SK-N-SH (cell line): ENCODE data around the gene MICALL1. TPM values are rescaled to one million over a fixed set of nuclear protein-coding genes. Genes with fewer than 3 reads are reported as not detected.

ENCODE experiments used
- CTCF ChIA-PET: fragments of 300-600, 350-600 bp; formaldehyde crosslinking; extraction: SDS; loops from one replicate; lab custom pipeline; 2021; lab: Yijun Ruan, JAX
- POLR2A ChIA-PET: fragments of 350-600 bp; sonication (Branson Sonifier 250); formaldehyde crosslinking; extraction: SDS; loops from one replicate; lab custom pipeline; 2020; ENCODE audit warnings: antibody characterized with exemption, inconsistent platforms; lab: Yijun Ruan, JAX
- DNase-seq: peaks from one replicate; pipeline ENCODE4 v3.0.0; 2012
- H2AFZ ChIP-seq: fragments of 200-600 bp; sonication (generic); 2 replicates; pipeline ENCODE4 v1.8.1; 2016; ENCODE audit warnings: antibody characterized with exemption, mild to moderate bottlenecking, low read depth
- H3F3A ChIP-seq: fragments of 200-600 bp; sonication (generic); replicated peaks from 2 replicates; pipeline ENCODE3; 2016; ENCODE audit warnings: antibody characterized with exemption, mild to moderate bottlenecking; ENCODE audit not compliant: insufficient read depth
- H3K27ac ChIP-seq, 2 experiments: fragments of 200-500 bp in 1 of 2; fragments of 200-600 bp in 1 of 2; sonication (Bioruptor generic) in 1 of 2; sonication (generic), shearing (Covaris generic) in 1 of 2; 2 replicates each; pipeline versions ENCODE4 v1.5.1 to v1.6.1; 2014 to 2016; ENCODE audit warnings: low read depth in 2 of 2, inconsistent platforms in 1 of 2, low read length in 1 of 2, mild to moderate bottlenecking in 1 of 2, mixed read lengths in 1 of 2
- H3K27me3 ChIP-seq: fragments of 200-600 bp; sonication (generic), shearing (Covaris generic); 2 replicates; pipeline ENCODE4 v1.6.1; 2016; ENCODE audit warnings: mixed run types; ENCODE audit not compliant: insufficient read depth
- H3K36me3 ChIP-seq, 2 experiments: fragments of 200-500 bp in 1 of 2; fragments of 200-600 bp in 1 of 2; sonication (Bioruptor generic) in 1 of 2; sonication (generic) in 1 of 2; replicated peaks in 1 of 2; 2 replicates each; pipeline versions ENCODE3 to v1.5.1; 2014 to 2016; ENCODE audit warnings: low read length in 1 of 2, mild to moderate bottlenecking in 1 of 2; ENCODE audit not compliant: insufficient read depth in 2 of 2, control insufficient read depth in 1 of 2
- H3K4me1 ChIP-seq, 2 experiments: fragments of 200-500 bp in 1 of 2; fragments of 200-600 bp in 1 of 2; sonication (Bioruptor generic) in 1 of 2; sonication (generic), shearing (Covaris generic) in 1 of 2; 2 replicates each; pipeline versions ENCODE4 v1.5.1 to v1.6.1; 2014 to 2016; ENCODE audit warnings: low read depth in 1 of 2, low read length in 1 of 2, mixed run types in 1 of 2; ENCODE audit not compliant: insufficient read depth in 2 of 2, control insufficient read depth in 1 of 2
- H3K4me2 ChIP-seq: fragments of 200-600 bp; sonication (generic), shearing (Covaris generic); 2 replicates; pipeline ENCODE4 v1.6.1; 2017; ENCODE audit warnings: mixed run types
- H3K4me3 ChIP-seq, 2 experiments: fragments of 200-500 bp in 1 of 2; fragments of 200-600 bp in 1 of 2; sonication (Bioruptor generic) in 1 of 2; sonication (generic), shearing (Covaris generic) in 1 of 2; 2 replicates each; pipeline versions ENCODE4 v1.5.1 to v1.8.1; 2014 to 2016; ENCODE audit warnings: low read depth in 2 of 2, inconsistent platforms in 1 of 2, low read length in 1 of 2, mild to moderate bottlenecking in 1 of 2, mixed read lengths in 1 of 2, moderate library complexity in 1 of 2
- H3K79me2 ChIP-seq: fragments of 200-600 bp; sonication (generic); 2 replicates; pipeline ENCODE4 v1.8.1; 2017; ENCODE audit warnings: mild to moderate bottlenecking; ENCODE audit not compliant: insufficient read depth
- H3K9ac ChIP-seq: fragments of 200-600 bp; sonication (generic); 2 replicates; pipeline ENCODE4 v1.6.1; 2017; ENCODE audit warnings: mixed run types
- H3K9me2 ChIP-seq: fragments of 200-600 bp; sonication (generic); 2 replicates; pipeline ENCODE4 v1.6.1; 2017; ENCODE audit warnings: mixed run types
- H3K9me3 ChIP-seq: fragments of 200-600 bp; sonication (generic); 2 replicates; pipeline ENCODE4 v1.6.1; 2017; ENCODE audit warnings: mixed run types, mild to moderate bottlenecking, moderate library complexity
- H4K20me1 ChIP-seq: fragments of 200-600 bp; sonication (generic); 2 replicates; pipeline ENCODE4 v1.6.1; 2017; ENCODE audit warnings: mild to moderate bottlenecking, mixed run types; ENCODE audit not compliant: insufficient read depth
- ELF1 ChIP-seq: IDR thresholded peaks from 2 replicates; pipeline ENCODE4 v1.4.0; 2012
- EZH2phosphoT487 ChIP-seq: fragments of 200-600 bp; sonication (generic); IDR thresholded peaks from 2 replicates; pipeline ENCODE4 v1.6.1; 2017; ENCODE audit warnings: low read depth, mixed run types, mild to moderate bottlenecking, antibody characterized with exemption, moderate library complexity, borderline replicate concordance
- GABPA ChIP-seq: IDR thresholded peaks from 2 replicates; pipeline ENCODE4 v1.4.0; 2012; ENCODE audit warnings: low read depth, mild to moderate bottlenecking
- IRF3 ChIP-seq: fragments of 150-350 bp; IDR thresholded peaks from 2 replicates; pipeline ENCODE4 v1.6.1; 2016; ENCODE audit warnings: mild to moderate bottlenecking, low read depth, low read length
- JUND ChIP-seq: IDR thresholded peaks from 2 replicates; pipeline ENCODE4 v1.4.0; 2012
- NRF1 ChIP-seq: IDR thresholded peaks from 2 replicates; pipeline ENCODE4 v1.6.1; 2012; ENCODE audit warnings: low read depth, mild to moderate bottlenecking, low read length
- POLR2AphosphoS5 ChIP-seq: IDR thresholded peaks from 2 replicates; pipeline ENCODE4 v1.6.1; 2012; ENCODE audit warnings: low read depth, low read length
- REST ChIP-seq: IDR thresholded peaks from 2 replicates; pipeline ENCODE4 v1.6.1; 2012; ENCODE audit warnings: mild to moderate bottlenecking, low read depth, low read length, moderate library complexity
- RFX5 ChIP-seq: IDR thresholded peaks from 2 replicates; pipeline ENCODE4 v1.6.1; 2012; ENCODE audit warnings: mild to moderate bottlenecking, improper control_type of control experiment, low read length
- SMC3 ChIP-seq: IDR thresholded peaks from 2 replicates; pipeline ENCODE4 v1.6.1; 2012; ENCODE audit warnings: low read depth, low read length, improper control_type of control experiment
- TEAD4 ChIP-seq: IDR thresholded peaks from 2 replicates; pipeline ENCODE4 v1.4.0; 2012; ENCODE audit warnings: mild to moderate bottlenecking, borderline replicate concordance; ENCODE audit not compliant: insufficient read depth
- ZBTB33 ChIP-seq: IDR thresholded peaks from 2 replicates; pipeline ENCODE4 v1.4.0; 2012; ENCODE audit warnings: low read depth, borderline replicate concordance
- WGBS: methylation state at CpG from one replicate; pipeline ENCODE4 v1.1.6; 2017; ENCODE audit warnings: low lambda C conversion rate; 5-methylcytosine and 5-hydroxymethylcytosine counted together
- polyA plus RNA-seq, 3 experiments: library from polyadenylated mRNA; depleted of rRNA; stranded (reverse); fragments of >200 nt; gene quantifications; 2 replicates each; pipeline ENCODE4 v1.2.3, GENCODE V29; 2012
- TF ChIP-seq, protein P1 (sequence below): fragments of 200-600 bp; sonication (generic); IDR thresholded peaks from 2 replicates; pipeline ENCODE4 v1.6.1; 2017; ENCODE audit warnings: antibody characterized with exemption, mild to moderate bottlenecking, moderate library complexity

Gene MICALL1
- polyA plus RNA-seq, 1 of the 3 experiments (the other 2 are of a cell fraction): 12.9 TPM

DNA sequence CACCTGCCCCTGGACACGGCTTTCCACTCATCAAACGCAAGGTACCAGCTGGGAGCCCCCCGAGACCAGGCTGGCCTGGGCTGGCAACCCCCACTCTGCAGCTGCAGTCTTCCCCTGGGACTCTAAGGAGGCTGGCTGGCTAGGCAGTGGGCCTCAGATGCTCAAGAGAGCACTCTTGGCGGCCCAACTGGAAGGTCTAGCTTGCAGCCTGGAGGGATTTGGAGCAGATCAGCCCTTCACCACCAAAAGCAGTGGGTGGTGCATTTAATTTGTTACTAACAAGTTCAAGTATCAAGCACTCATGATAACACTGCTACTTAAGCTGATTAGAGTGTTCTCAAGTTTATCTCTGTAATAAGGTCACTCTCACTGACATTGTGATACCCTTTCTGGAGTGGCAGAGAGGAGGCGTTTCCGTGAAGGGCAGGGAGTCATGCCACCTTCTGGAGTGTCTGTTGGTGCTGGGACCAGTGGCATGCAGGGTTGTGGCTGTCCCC is 25.8 kb downstream of the MICALL1 start:
- H3K27ac ChIP-seq: no peak overlapping the region
- H2AFZ ChIP-seq: no peak overlapping the region
- H3K9me2 ChIP-seq: no peaks in the 10 kb centered on the region
- WGBS: 90% methylated on average over 5 of the region's 6 CpGs
- no peak overlapping the region for H3K4me3 ChIP-seq
- peaks cover 20 to 22% of the 10 kb centered on the region in 2 experiments for H3K36me3 ChIP-seq
- ChIA-PET POLR2A (no interaction called here), CTCF (interaction anchor here (1.1 to 3.5 kb wide), 3 partner anchors 16 to 114 kb away, joined by 3 to 13 read pairs (median 10); partner anchors contain the start of gene MICALL1)
- H4K20me1 ChIP-seq: peaks cover 8% of the 10 kb centered on the region; the same call in 1 of the 2 replicates
- no peak for DNase-seq
- TF ChIP-seq EZH2phosphoT487 (no peak), NRF1 (no peak), REST (no peak), RFX5 (no peak), IRF3 (no peak), GABPA (no peak), ELF1 (no peak), SMC3 (no peak), ZBTB33 (no peak), TEAD4 (no peak), POLR2AphosphoS5 (no peak), JUND (no peak)
- TF ChIP-seq, protein P1, sequence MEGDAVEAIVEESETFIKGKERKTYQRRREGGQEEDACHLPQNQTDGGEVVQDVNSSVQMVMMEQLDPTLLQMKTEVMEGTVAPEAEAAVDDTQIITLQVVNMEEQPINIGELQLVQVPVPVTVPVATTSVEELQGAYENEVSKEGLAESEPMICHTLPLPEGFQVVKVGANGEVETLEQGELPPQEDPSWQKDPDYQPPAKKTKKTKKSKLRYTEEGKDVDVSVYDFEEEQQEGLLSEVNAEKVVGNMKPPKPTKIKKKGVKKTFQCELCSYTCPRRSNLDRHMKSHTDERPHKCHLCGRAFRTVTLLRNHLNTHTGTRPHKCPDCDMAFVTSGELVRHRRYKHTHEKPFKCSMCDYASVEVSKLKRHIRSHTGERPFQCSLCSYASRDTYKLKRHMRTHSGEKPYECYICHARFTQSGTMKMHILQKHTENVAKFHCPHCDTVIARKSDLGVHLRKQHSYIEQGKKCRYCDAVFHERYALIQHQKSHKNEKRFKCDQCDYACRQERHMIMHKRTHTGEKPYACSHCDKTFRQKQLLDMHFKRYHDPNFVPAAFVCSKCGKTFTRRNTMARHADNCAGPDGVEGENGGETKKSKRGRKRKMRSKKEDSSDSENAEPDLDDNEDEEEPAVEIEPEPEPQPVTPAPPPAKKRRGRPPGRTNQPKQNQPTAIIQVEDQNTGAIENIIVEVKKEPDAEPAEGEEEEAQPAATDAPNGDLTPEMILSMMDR: no peak
- no peak overlapping the region for H3K9ac ChIP-seq
- H3K27me3 ChIP-seq: no peaks in the 10 kb centered on the region
- H3K4me1 ChIP-seq: peaks cover 6 to 7% of the 10 kb centered on the region in 2 experiments; a peak in 3 of 4 replicates
- no peaks in the 10 kb centered on the region for H3K9me3 ChIP-seq
- peaks cover 14% of the 10 kb centered on the region for H3F3A ChIP-seq
- H3K4me2 ChIP-seq: no peak overlapping the region
- no peaks in the 10 kb centered on the region; the same call in 1 of the 2 replicates for H3K79me2 ChIP-seq
